Measurements from ENCODE around the gene TMBIM1. TPM values are rescaled to one million over a fixed set of nuclear protein-coding genes. Genes with fewer than 3 reads are reported as not detected.

Gene TMBIM1
- total RNA-seq, 1 donor from 2014 or later = 90.2 TPM

Small RNA genes lying within 50 kb of the gene (small RNA-seq; reads per million reads assigned to genes)
- gene MIR6810 (ENCODE audit: low replicate concordance) = not detected

Other genes with a start within 250 kb of the TMBIM1 start
- 0.10 TPM for gene RUFY4, start 223.2 kb downstream of the TMBIM1 start, total RNA-seq
- 5.2 TPM for gene CXCR2, start 166.5 kb downstream of the TMBIM1 start, total RNA-seq
- gene CXCR1, start 125.5 kb downstream of the TMBIM1 start, total RNA-seq = 2.1 TPM
- 179 TPM for gene ARPC2, start 75.3 kb downstream of the TMBIM1 start, total RNA-seq
- 0.39 TPM for gene GPBAR1, start 31.5 kb downstream of the TMBIM1 start, total RNA-seq
- gene AAMP, start 22.4 kb downstream of the TMBIM1 start, total RNA-seq = 102 TPM
- 22.3 TPM for gene PNKD, start 22.0 kb downstream of the TMBIM1 start, total RNA-seq
- not detected for gene CATIP, start 64.4 kb upstream of the TMBIM1 start, total RNA-seq
- 7.9 TPM for gene SLC11A1, start 89.8 kb upstream of the TMBIM1 start, total RNA-seq
- gene CTDSP1, start 107.4 kb upstream of the TMBIM1 start, total RNA-seq = 43.7 TPM
- gene VIL1, start 126.6 kb upstream of the TMBIM1 start, total RNA-seq = 0.10 TPM